Measurements from ENCODE around the gene CD28. TPM values are rescaled to one million over a fixed set of nuclear protein-coding genes. Genes with fewer than 3 reads are reported as not detected.
A peak's percentile ranks its signal among the peaks of the same experiment; 100 is the strongest.

Gene CD28
- total RNA-seq, 2 donors from 2014 or later: not detected

DNA sequence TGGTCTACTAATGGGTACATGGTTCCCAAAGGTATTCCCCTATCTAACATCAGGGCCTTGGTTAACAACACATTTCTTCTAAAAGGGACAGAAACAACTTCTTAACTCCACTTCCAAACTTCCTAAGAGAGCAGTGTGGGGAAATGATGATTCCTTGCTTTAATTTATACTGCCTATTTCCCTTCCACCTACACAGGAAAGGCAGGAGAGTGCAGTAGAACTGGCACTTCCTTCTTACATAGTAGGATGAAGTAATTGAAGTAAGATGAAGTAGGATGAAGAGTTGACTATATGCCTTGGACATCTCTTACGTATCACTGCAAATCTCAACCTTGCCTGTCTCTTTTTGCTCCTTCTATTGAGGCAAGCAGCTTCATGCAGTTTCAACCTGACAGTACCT is 54.7 kb downstream of the CD28 start:
- Histone ChIP-seq H3K4me1 (ENCODE audit: control insufficient read depth, insufficient read depth, low read length) (no peaks in the 10 kb centered on the region), H3K27ac (ENCODE audit: low read depth, low read length) (no peak overlapping the region), H3K27me3 (ENCODE audit: control insufficient read depth, insufficient read depth, low read length, poor library complexity, severe bottlenecking) (no peaks in the 10 kb centered on the region), H3K36me3 (ENCODE audit: control insufficient read depth, insufficient read depth, low read length) (no peaks in the 10 kb centered on the region), H3K4me3 (ENCODE audit: low read length) (no peak overlapping the region), H3K9me3 (ENCODE audit: control insufficient read depth, low read length) (peaks cover 8% of the 10 kb centered on the region), H3K9ac (ENCODE audit: extremely low read depth, low read length, poor library complexity, severe bottlenecking) (no peak overlapping the region)
- no peak overlapping the region for H3K4me3 Mint-ChIP-seq
- H3K9me3 Mint-ChIP-seq: peaks cover 10% of the 10 kb centered on the region
- H3K4me1 Mint-ChIP-seq: peaks cover 8% of the 10 kb centered on the region
- H3K27me3 Mint-ChIP-seq (ENCODE audit: insufficient read depth): no peaks in the 10 kb centered on the region
- TF ChIP-seq, protein P1, sequence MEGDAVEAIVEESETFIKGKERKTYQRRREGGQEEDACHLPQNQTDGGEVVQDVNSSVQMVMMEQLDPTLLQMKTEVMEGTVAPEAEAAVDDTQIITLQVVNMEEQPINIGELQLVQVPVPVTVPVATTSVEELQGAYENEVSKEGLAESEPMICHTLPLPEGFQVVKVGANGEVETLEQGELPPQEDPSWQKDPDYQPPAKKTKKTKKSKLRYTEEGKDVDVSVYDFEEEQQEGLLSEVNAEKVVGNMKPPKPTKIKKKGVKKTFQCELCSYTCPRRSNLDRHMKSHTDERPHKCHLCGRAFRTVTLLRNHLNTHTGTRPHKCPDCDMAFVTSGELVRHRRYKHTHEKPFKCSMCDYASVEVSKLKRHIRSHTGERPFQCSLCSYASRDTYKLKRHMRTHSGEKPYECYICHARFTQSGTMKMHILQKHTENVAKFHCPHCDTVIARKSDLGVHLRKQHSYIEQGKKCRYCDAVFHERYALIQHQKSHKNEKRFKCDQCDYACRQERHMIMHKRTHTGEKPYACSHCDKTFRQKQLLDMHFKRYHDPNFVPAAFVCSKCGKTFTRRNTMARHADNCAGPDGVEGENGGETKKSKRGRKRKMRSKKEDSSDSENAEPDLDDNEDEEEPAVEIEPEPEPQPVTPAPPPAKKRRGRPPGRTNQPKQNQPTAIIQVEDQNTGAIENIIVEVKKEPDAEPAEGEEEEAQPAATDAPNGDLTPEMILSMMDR (conservative IDR thresholded peaks at IDR 0.05): no peak
- no peak overlapping the region for H3K27ac Mint-ChIP-seq
- H3K36me3 Mint-ChIP-seq (ENCODE audit: low read depth): no peaks in the 10 kb centered on the region
- WGBS, 2 experiments (ENCODE audit: insufficient coverage in 1 of 2, insufficient read length in 1 of 2): 92% methylated on average over 1 of the region's 1 CpG; no CpG with 5 or more reads in 1 of the 2 experiments
- no peak for DNase-seq

DNA sequence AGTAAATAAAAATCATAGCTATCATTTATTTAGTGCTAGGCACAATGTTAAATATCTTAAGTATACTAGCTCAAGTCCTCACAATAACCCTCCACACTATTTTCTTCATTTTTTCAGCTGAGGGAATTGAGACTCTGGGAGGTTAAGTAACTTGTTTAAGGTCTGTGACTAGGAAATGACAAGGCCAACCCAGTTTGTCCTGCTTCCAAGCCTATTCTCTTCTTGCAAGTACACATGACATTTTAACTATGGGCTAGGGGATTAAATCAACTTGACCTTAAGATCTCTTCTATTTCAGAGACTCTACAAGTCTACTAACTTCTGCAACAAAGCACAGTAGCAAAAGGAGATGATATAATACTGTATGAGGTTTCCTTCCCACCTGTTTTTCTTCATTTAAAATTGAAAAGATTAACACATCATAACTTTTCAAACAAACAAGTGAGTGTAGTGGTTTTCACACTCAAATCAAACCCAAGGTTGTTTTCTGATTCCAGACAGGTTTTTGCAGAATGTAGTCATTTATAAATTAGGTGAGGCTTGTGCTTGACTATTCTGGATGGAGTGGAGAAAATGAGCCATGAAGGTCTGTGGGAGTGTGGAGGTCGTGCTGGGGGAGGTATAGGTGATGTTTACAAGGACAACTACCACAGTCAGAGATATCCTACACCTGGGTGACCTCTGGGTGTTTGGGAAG is 57.0 kb downstream of the CD28 start:
- Histone ChIP-seq H3K27me3 (ENCODE audit: control insufficient read depth, insufficient read depth, low read length, poor library complexity, severe bottlenecking) (no peaks in the 10 kb centered on the region), H3K4me1 (ENCODE audit: control insufficient read depth, insufficient read depth, low read length) (no peaks in the 10 kb centered on the region), H3K36me3 (ENCODE audit: control insufficient read depth, insufficient read depth, low read length) (no peaks in the 10 kb centered on the region), H3K9ac (ENCODE audit: extremely low read depth, low read length, poor library complexity, severe bottlenecking) (no peak overlapping the region), H3K9me3 (ENCODE audit: control insufficient read depth, low read length) (no peaks in the 10 kb centered on the region), H3K27ac (ENCODE audit: low read depth, low read length) (no peak overlapping the region), H3K4me3 (ENCODE audit: low read length) (no peak overlapping the region)
- H3K4me1 Mint-ChIP-seq: peaks cover 8% of the 10 kb centered on the region
- no peaks in the 10 kb centered on the region for H3K27me3 Mint-ChIP-seq (ENCODE audit: insufficient read depth)
- TF ChIP-seq, protein P1 (conservative IDR thresholded peaks at IDR 0.05): no peak
- no peak overlapping the region for H3K27ac Mint-ChIP-seq
- H3K9me3 Mint-ChIP-seq: peaks cover 9% of the 10 kb centered on the region
- no peak overlapping the region for H3K4me3 Mint-ChIP-seq
- 86% methylated on average over 1 of the region's 1 CpG; no CpG with 5 or more reads in 1 of the 2 experiments for WGBS, 2 experiments (ENCODE audit: insufficient coverage in 1 of 2, insufficient read length in 1 of 2)
- no peak for DNase-seq
- H3K36me3 Mint-ChIP-seq (ENCODE audit: low read depth): no peaks in the 10 kb centered on the region

GRCh38 chr2:203763938-203764664 is 57.7 kb downstream of the CD28 start:
- H3K27me3 Mint-ChIP-seq (ENCODE audit: insufficient read depth): no peaks in the 10 kb centered on the region
- 81 to 82% methylated on average over 9 to 10 of the region's 10 CpGs for WGBS, 2 experiments (ENCODE audit: insufficient coverage in 1 of 2, insufficient read length in 1 of 2)

More at GRCh38 chr2:203763938-203764664, 57.7 kb downstream of the CD28 start:
- H3K9me3 Mint-ChIP-seq: peaks cover 9% of the 10 kb centered on the region
- no peak overlapping the region for H3K4me3 Mint-ChIP-seq
- Histone ChIP-seq H3K4me1 (ENCODE audit: control insufficient read depth, insufficient read depth, low read length) (no peaks in the 10 kb centered on the region), H3K27me3 (ENCODE audit: control insufficient read depth, insufficient read depth, low read length, poor library complexity, severe bottlenecking) (no peaks in the 10 kb centered on the region), H3K9me3 (ENCODE audit: control insufficient read depth, low read length) (no peaks in the 10 kb centered on the region), H3K27ac (ENCODE audit: low read depth, low read length) (no peak overlapping the region), H3K36me3 (ENCODE audit: control insufficient read depth, insufficient read depth, low read length) (no peaks in the 10 kb centered on the region), H3K9ac (ENCODE audit: extremely low read depth, low read length, poor library complexity, severe bottlenecking) (no peak overlapping the region), H3K4me3 (ENCODE audit: low read length) (no peak overlapping the region)
- TF ChIP-seq, protein P1 (conservative IDR thresholded peaks at IDR 0.05): peak; percentile 62
- no peaks in the 10 kb centered on the region for H3K36me3 Mint-ChIP-seq (ENCODE audit: low read depth)
- no peak overlapping the region for H3K27ac Mint-ChIP-seq
- peaks cover under 1% of the 10 kb centered on the region for H3K4me1 Mint-ChIP-seq
- DNase-seq: peak; percentile 67

Measured in endodermal cell (in vitro differentiated cells).